ENCODE results near the gene SDC4. TPM values are rescaled to one million over a fixed set of nuclear protein-coding genes. Genes with fewer than 3 reads are reported as not detected.
A peak's percentile ranks its signal among the peaks of the same experiment; 100 is the strongest.

Gene SDC4
- total RNA-seq, 1 donor from 2014 or later = 7.4 TPM

- peak; percentile 66 for TF ChIP-seq CTCF (IDR thresholded peaks at IDR 0.05; ENCODE audit: unreplicated experiment)
- Mint-ChIP-seq H3K4me1 (ENCODE audit: unreplicated experiment) (peaks cover 6% of the 10 kb centered on the region), H3K36me3 (ENCODE audit: low read depth, unreplicated experiment) (no peaks in the 10 kb centered on the region), H3K4me3 (ENCODE audit: unreplicated experiment) (no peak overlapping the region), H3K9me3 (ENCODE audit: unreplicated experiment) (no peaks in the 10 kb centered on the region), H3K27me3 (ENCODE audit: unreplicated experiment) (no peaks in the 10 kb centered on the region), H3K27ac (ENCODE audit: unreplicated experiment) (no peak overlapping the region)
- DNase-seq (ENCODE audit: low spot score) = no peak
These were observed 54.2 kb downstream of the SDC4 start for GRCh38 chr20:45294003-45294368.

- peak; percentile 89 for DNase-seq (ENCODE audit: low spot score)
- H3K9me3 Mint-ChIP-seq (ENCODE audit: unreplicated experiment) = no peaks in the 10 kb centered on the region
- H3K4me1 Mint-ChIP-seq (ENCODE audit: unreplicated experiment) = peaks cover 6% of the 10 kb centered on the region
- H3K27me3 Mint-ChIP-seq (ENCODE audit: unreplicated experiment) = no peaks in the 10 kb centered on the region
- no peak overlapping the region for H3K4me3 Mint-ChIP-seq (ENCODE audit: unreplicated experiment)
- peak; percentile 98 for TF ChIP-seq CTCF (IDR thresholded peaks at IDR 0.05; ENCODE audit: unreplicated experiment)
- no peak overlapping the region for H3K27ac Mint-ChIP-seq (ENCODE audit: unreplicated experiment)
- H3K36me3 Mint-ChIP-seq (ENCODE audit: low read depth, unreplicated experiment) = no peaks in the 10 kb centered on the region
These were observed 54.9 kb downstream of the SDC4 start for GRCh38 chr20:45293041-45294002.

GRCh38 chr20:45292343-45292742 lies 55.9 kb downstream of the SDC4 start:
- H3K27ac Mint-ChIP-seq (ENCODE audit: unreplicated experiment) = no peak overlapping the region
- TF ChIP-seq CTCF (IDR thresholded peaks at IDR 0.05; ENCODE audit: unreplicated experiment) = no peak
- peaks cover 6% of the 10 kb centered on the region for H3K4me1 Mint-ChIP-seq (ENCODE audit: unreplicated experiment)
- no peak overlapping the region for H3K4me3 Mint-ChIP-seq (ENCODE audit: unreplicated experiment)
- no peak for DNase-seq (ENCODE audit: low spot score)
- H3K36me3 Mint-ChIP-seq (ENCODE audit: low read depth, unreplicated experiment) = no peaks in the 10 kb centered on the region
- no peaks in the 10 kb centered on the region for H3K9me3 Mint-ChIP-seq (ENCODE audit: unreplicated experiment)
- no peaks in the 10 kb centered on the region for H3K27me3 Mint-ChIP-seq (ENCODE audit: unreplicated experiment)

GRCh38 chr20:45291526-45291925 lies 56.7 kb downstream of the SDC4 start:
- Mint-ChIP-seq H3K27me3 (ENCODE audit: unreplicated experiment) (peaks cover 4% of the 10 kb centered on the region), H3K27ac (ENCODE audit: unreplicated experiment) (no peak overlapping the region), H3K4me1 (ENCODE audit: unreplicated experiment) (peaks cover 6% of the 10 kb centered on the region), H3K36me3 (ENCODE audit: low read depth, unreplicated experiment) (no peaks in the 10 kb centered on the region), H3K9me3 (ENCODE audit: unreplicated experiment) (no peaks in the 10 kb centered on the region), H3K4me3 (ENCODE audit: unreplicated experiment) (no peak overlapping the region)
- TF ChIP-seq CTCF (IDR thresholded peaks at IDR 0.05; ENCODE audit: unreplicated experiment) = no peak
- DNase-seq (ENCODE audit: low spot score) = no peak

GRCh38 chr20:45290677-45291355 lies 57.4 kb downstream of the SDC4 start:
- Mint-ChIP-seq H3K4me3 (ENCODE audit: unreplicated experiment) (peak overlapping the region; percentile 30), H3K27ac (ENCODE audit: unreplicated experiment) (no peak overlapping the region), H3K4me1 (ENCODE audit: unreplicated experiment) (peaks cover 6% of the 10 kb centered on the region), H3K27me3 (ENCODE audit: unreplicated experiment) (peaks cover 4% of the 10 kb centered on the region), H3K36me3 (ENCODE audit: low read depth, unreplicated experiment) (no peaks in the 10 kb centered on the region), H3K9me3 (ENCODE audit: unreplicated experiment) (no peaks in the 10 kb centered on the region)
- TF ChIP-seq CTCF (IDR thresholded peaks at IDR 0.05; ENCODE audit: unreplicated experiment) = peak; percentile 91
- DNase-seq (ENCODE audit: low spot score) = peak; percentile 84

All from endothelial cell (in vitro differentiated cells).